KBM-7 (cell line): ENCODE data around the gene CAMTA1.

Experiments
- DNase-seq: peaks from one replicate; pipeline ENCODE4 v3.0.0-alpha.2; 2015
- in situ Hi-C: fragments of 300-500 bp; cut with MboI; formaldehyde crosslinking; loops from 2 replicates; pipeline ENCODE4 v1.14.3; 2020; ENCODE audit warnings: low sequenced_read_pairs, low pct_unique_long_range_greater_than_20kb, mixed read lengths

The CAMTA1 gene

GRCh38 chr1:7491109-7491817 is 706.0 kb downstream of the CAMTA1 start:
- in situ Hi-C loops: no loop called here
- DNase-seq: no peak

- in situ Hi-C loops: no loop called here
- no peak for DNase-seq
These were observed 706.5 kb downstream of the CAMTA1 start for GRCh38 chr1:7491818-7492173.

GRCh38 chr1:7493711-7494454 is 708.6 kb downstream of the CAMTA1 start:
- in situ Hi-C loops: no loop called here

DNA sequence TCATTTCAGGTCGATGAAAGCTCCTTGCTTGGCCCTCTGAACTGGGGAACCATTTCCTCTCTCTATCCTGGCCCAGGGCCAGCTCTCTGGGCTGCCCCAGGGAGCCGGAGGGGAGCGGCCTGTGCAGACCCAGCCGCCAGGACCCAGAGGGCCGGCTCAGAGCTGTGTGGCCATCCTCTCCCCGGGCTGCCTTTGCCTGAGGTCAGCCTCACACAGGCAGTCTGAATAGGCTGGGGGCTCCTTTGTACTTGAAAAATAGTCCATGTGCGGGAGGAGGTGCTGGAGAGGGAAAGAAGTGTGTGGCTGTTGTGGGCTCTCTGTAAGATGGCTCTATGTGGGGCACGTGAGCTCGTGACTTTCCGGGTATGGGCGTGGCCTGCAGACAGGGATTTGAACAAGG is 710.7 kb downstream of the CAMTA1 start:
- in situ Hi-C loops: no loop called here
- no peak for DNase-seq

More at GRCh38 chr1:7493711-7494454, 708.6 kb downstream of the CAMTA1 start:
- no peak for DNase-seq

DNA sequence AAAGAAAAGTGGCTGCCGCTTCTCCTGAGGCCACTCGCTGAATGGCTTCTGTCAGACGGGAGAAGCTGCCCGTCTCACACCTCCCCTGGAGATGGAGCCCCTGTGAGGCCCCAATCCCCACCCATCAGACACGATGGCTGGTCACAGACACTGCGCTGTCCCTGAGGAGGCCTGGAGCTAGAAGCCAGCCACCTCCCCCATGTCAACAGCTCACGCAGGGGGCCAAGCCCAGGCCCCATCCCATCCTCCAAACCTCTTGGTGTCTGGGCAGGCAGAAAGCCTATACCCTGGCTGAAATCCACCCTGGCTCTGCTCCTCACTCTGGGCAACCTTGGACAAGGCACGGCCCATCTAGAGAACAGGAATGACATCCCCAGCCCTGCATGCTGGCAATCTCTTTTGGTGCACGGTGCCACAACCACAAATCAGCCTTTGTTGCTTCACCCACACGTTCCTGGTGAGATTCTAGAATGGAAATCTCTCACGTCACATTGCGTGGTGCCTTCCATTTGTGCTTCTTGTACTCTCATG is 711.9 kb downstream of the CAMTA1 start:
- in situ Hi-C loops: no loop called here
- no peak for DNase-seq

GRCh38 chr1:7500381-7501083 is 715.3 kb downstream of the CAMTA1 start:
- DNase-seq: no peak
- in situ Hi-C loops: no loop called here

DNA sequence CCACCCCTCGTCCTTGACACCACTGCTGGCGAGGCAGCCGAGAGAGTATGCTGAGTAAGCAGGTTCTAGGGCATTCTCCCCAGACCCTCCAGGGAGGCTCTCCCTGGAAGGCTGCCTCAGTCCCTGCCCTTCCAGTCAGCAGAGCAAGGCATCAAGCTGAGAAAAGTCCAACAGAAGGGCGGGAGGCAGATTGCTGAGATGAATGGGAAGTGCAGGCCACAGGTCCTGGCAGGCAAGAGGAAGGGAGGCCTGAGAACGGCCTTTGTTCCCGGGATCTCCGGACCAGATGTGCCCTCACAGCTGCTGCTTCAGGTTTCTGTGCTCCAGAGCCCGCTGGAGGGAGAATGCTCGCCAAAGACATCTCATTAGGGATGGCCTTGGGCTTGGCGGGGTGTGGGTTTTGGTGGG is 715.8 kb downstream of the CAMTA1 start:
- DNase-seq: no peak
- in situ Hi-C loops: no loop called here

DNA sequence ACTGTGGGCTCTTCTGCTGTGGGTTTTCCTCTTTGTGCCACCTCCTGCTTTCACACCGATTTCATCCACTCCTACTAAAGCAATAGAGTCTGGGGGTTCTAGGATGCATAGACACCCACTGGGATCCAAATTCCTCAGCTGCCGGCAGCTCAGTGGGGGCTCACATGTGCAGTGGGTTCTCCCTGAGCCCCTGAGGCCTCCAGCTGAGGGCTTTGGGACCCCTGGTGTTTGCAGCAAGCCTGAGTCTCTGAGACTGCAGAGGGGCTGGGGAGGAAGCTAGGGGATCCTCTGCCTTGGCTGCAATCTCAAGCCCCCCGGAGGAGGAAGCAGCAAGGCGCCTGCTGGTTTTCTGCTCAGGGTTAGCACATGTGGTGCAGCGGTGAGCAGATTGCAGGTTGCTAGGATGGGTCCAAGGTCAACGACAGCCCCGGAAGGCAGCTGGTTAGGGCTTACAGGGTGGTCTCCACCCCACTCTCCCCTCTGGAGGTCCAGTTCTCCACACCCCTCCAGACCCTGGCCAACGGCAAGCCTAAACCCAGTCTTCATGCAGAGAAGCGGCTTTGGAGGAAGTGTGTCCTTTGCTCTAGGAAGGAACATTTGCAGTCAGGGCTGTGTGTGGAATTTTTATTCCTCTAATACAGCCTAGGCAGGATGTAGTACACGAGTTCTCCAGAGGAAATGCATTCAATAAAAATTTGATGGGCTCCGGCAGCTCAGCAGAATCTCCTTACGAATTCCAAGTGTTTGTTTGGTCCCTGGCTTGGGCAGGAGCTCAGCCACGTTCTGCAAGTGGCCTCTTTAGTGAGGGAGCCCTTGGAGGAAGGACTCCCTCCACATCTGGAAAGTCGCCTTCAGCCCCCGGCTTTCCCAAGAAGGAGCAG is 716.7 kb downstream of the CAMTA1 start:
- in situ Hi-C loops: no loop called here
- DNase-seq: no peak

GRCh38 chr1:7503691-7504437 is 718.6 kb downstream of the CAMTA1 start:
- no peak for DNase-seq
- in situ Hi-C loops: no loop called here

- in situ Hi-C loops: no loop called here
- DNase-seq: no peak
These were observed 719.1 kb downstream of the CAMTA1 start for GRCh38 chr1:7504438-7504720.

DNA sequence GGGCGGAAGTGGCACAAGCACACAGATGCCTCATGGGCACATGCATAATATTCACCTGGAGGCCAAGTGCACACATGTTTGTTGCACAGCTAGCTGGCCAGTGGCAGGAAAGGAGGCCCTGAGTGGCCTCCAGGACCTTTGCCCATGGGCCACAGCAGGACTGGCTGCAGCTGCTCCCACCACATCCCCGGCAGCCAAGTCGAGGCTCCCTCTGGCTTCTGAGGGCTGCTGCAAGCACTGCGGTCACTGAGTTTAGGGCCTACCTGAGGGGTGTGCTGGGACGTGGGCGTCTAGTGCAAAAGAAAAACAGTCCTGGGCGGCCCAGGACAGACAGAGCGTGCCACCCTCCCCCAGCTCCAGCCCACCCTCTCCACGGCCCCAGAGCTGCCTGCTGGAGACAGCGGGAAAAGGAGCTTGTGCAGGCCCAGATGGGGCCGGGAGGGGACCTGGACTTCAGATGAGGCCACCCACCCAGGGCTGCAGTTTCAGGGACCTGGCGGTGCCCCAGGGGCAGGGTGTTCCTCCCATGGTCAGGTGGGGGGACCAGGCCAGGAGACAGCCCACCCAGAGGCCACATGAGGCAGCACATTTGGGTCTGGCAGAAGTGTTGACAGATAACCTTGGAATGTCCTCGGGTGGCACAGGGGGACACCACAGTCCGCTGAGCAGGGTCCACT is 720.0 kb downstream of the CAMTA1 start:
- no peak for DNase-seq
- in situ Hi-C loops: no loop called here

- in situ Hi-C loops: no loop called here
These were observed 720.7 kb downstream of the CAMTA1 start for GRCh38 chr1:7505771-7506453.

GRCh38 chr1:7506454-7507284 is 721.4 kb downstream of the CAMTA1 start:
- in situ Hi-C loops: no loop called here
- DNase-seq: no peak

More at GRCh38 chr1:7505771-7506453, 720.7 kb downstream of the CAMTA1 start:
- DNase-seq: no peak

- in situ Hi-C loops: no loop called here
- DNase-seq: no peak
These were observed 722.2 kb downstream of the CAMTA1 start for GRCh38 chr1:7507285-7508019.

GRCh38 chr1:7508052-7508933 is 723.0 kb downstream of the CAMTA1 start:
- in situ Hi-C loops: no loop called here
- DNase-seq: no peak
